ENCODE results near the gene PTPN21.

The PTPN21 gene

GRCh38 chr14:88468406-88468805 is 86.4 kb downstream of the PTPN21 start:
- no peak for DNase-seq (ENCODE audit: low read depth in 2 of 2)

GRCh38 chr14:88463318-88463717 is 91.5 kb downstream of the PTPN21 start:
- no peak for DNase-seq (ENCODE audit: low read depth in 2 of 2)

GRCh38 chr14:88454886-88455285 is 99.9 kb downstream of the PTPN21 start:
- no peak for DNase-seq (ENCODE audit: low read depth in 2 of 2)

- no peak for DNase-seq (ENCODE audit: low read depth in 2 of 2)
Observed at GRCh38 chr14:88452231-88452630, 102.6 kb downstream of the PTPN21 start.

- DNase-seq (ENCODE audit: low read depth in 2 of 2): no peak
Observed at GRCh38 chr14:88439088-88439487, 115.7 kb downstream of the PTPN21 start.

- no peak for DNase-seq (ENCODE audit: low read depth in 2 of 2)
Observed at GRCh38 chr14:88437658-88438057, 117.1 kb downstream of the PTPN21 start.

- DNase-seq (ENCODE audit: low read depth in 2 of 2): no peak
Observed at GRCh38 chr14:88430976-88431375, 123.8 kb downstream of the PTPN21 start.

- DNase-seq (ENCODE audit: low read depth in 2 of 2): no peak
Observed at GRCh38 chr14:88426271-88426670, 128.5 kb downstream of the PTPN21 start.

GRCh38 chr14:88424573-88424972 is 130.2 kb downstream of the PTPN21 start:
- no peak for DNase-seq (ENCODE audit: low read depth in 2 of 2)

- DNase-seq (ENCODE audit: low read depth in 2 of 2): no peak
Observed at GRCh38 chr14:88422919-88423650, 131.7 kb downstream of the PTPN21 start.

GRCh38 chr14:88422047-88422446 is 132.8 kb downstream of the PTPN21 start:
- no peak for DNase-seq (ENCODE audit: low read depth in 2 of 2)

GRCh38 chr14:88421286-88421685 is 133.5 kb downstream of the PTPN21 start:
- no peak for DNase-seq (ENCODE audit: low read depth in 2 of 2)

GRCh38 chr14:88420187-88420586 is 134.6 kb downstream of the PTPN21 start:
- DNase-seq (ENCODE audit: low read depth in 2 of 2): no peak

- no peak for DNase-seq (ENCODE audit: low read depth in 2 of 2)
Observed at GRCh38 chr14:88417594-88417993, 137.2 kb downstream of the PTPN21 start.

Measured in stimulated activated CD4-positive, alpha-beta T cell treated with anti-CD3 and anti-CD28 coated beads, Interleukin-12 subunit alpha, Interleukin-12 subunit beta, amount 100 ng/mL, for 24 hours (primary cell).